Stimulated activated CD4-positive, alpha-beta T cell treated with anti-CD3 and anti-CD28 coated beads, Interleukin-4, amount 100 ng/mL, for 24 hours (primary cell): Measurements from ENCODE around the gene MBNL1.
A peak's percentile ranks its signal among the peaks of the same experiment; 100 is the strongest.

ENCODE experiments used
- DNase-seq: peaks from one replicate; pipeline ENCODE4 v3.0.0-alpha.2; 2020

The MBNL1 gene

GRCh38 chr3:152277198-152277597 lies 8.5 kb downstream of the MBNL1 start:
- DNase-seq: no peak

DNA sequence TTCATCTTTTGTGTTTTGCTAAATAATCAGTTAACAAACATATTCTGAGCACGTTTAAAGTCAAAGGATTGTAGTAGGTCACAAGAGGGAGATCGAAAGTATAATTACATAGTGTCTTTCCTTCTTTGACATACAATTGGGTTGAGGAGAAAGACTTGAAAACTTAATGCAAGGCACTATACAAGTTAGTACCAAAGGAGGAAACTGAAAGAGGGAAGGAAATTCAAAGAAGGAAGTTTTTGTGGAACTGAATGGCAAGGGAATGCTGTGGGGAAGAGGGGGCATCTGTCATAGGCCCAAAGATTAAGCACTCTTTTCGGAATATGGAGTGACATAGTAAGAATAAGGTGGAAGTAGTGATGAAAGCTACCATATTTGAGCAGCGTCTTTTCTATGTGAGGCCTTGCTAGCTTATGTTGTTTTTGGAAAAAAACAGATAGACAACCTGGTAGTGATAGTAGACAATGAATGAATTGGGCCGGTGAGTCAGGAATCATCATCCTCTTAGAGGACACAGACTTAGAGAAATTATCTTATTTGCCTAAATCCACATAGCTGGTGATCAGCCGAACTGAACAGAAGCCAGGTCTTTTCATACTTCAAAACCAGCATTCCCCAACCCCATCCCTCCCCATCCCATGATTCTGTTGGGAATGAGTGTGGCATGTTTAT lies 10.2 kb downstream of the MBNL1 start:
- DNase-seq: peak; percentile 44

GRCh38 chr3:152279479-152279878 lies 10.8 kb downstream of the MBNL1 start:
- no peak for DNase-seq

DNA sequence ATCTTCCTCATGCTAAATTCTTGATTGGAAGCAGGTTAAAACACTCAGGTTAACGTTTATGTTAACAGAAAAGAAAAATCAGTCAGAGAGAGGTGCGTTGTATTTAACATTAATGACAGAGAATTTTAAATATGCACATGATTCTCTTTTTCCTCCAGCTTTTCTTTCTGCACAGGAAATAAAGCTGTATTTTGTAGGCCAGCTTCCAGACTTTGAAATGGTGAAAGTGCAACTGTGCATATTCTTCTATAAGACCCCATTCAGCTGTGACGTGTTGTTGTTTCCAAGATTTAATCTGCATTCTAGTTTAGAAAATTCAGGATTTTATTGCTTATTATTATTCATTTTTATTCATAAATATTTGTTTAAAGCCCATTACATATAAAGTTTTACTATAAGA lies 11.8 kb downstream of the MBNL1 start:
- no peak for DNase-seq

DNA sequence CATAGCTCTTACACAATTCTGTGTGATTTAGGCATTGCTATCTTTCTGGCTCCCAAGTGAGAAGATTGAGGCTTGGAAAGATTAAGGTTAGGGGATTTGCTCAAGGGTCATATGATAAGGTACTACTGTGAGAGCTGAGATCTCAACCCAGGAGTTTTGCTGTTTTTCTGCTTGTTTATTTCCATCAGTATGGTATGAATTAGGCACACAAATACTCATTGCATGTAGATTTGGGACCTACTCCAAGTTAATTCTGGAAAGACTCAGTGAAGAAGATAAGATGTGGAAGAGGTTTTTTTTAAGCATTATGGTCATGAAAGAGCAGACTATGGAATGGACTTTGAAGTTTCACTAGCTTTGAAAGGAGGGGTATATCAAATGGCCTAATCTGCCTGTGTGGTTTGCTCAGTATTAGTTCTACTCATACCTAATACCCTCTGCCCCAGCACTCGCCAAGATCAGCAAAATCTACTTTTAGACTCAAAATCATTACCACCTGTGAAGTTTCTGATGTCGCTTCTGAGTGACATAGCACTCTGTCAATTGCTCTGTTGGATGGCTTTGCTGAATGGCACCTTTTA lies 12.5 kb downstream of the MBNL1 start:
- DNase-seq: no peak

GRCh38 chr3:152282813-152283212 lies 14.1 kb downstream of the MBNL1 start:
- DNase-seq: no peak

DNA sequence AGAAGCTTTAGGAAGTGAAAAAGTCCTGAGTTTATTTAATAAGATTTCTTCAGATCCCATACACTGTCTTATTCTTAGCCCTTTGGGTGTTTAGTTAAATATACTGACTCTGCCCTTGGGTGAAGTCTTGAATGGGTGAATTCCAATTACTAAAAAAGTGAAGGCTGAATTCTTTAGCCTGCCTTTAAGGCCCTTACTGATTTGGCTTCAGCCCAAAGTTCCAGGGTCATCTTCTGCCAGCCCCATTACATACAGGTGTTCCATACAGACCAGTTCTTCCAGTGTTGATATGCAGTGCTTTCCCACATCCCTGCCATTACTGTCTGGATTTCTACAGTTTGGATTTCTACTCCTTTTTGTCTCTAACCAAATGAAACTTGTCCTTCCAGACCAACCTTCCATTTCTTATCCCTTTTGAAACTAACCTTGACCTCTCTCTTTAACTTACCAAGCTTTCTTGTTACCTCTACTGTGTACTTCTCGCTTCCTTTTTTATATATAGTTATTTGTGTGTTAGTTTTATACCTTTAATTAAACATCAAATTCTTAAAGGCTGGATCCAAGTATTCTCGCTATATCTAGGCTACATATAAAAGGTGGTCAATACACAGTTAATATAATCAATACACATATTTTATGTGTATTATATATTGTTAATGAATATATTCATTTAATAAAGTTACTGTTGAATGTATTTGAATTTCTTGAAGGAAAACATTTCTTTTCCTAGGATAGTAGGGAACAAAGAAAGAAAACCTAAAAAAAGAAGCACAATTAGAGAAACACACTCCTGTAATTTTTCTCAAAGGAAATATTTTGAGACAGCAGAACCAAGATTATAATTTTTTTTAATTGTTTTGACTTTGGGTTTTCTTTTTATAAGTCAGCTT lies 15.0 kb downstream of the MBNL1 start:
- DNase-seq: no peak

DNA sequence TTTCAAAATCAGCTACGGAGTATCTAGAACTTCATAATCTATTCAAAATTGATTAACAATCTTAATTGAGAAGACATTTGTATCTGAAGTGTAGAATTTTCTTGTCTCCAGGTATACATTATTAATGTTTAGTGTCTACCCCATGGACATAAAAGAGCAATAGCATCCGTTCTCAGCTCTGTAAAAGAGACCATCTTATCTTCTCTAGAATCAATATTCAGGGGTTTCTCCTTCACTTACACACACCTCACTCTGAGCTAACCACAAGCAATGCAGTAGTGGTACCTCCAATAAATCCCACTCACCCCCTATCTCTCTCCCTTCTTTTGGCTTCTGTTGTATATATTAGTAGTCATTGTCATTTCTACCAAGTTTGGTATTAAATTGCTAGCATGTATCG lies 16.2 kb downstream of the MBNL1 start:
- DNase-seq: no peak

DNA sequence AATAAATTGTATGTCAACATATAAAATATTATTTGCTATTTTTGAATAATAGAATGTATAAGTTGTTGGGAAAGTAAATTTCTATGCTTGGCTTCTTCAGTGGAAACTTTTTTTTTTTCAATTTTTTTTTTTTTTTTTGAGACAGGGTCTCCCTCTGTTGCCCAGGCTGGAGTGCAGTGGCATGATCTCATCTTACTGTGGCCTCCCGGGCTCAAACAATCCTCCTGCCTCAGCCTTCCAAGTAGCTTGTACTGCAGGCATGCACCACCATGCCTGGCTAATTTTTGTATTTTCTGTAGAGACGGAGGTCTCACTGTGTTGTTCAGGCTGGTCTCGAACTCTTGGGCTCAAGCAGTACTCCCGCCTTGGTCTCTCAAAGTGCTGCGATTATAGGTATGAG lies 16.8 kb downstream of the MBNL1 start:
- no peak for DNase-seq

DNA sequence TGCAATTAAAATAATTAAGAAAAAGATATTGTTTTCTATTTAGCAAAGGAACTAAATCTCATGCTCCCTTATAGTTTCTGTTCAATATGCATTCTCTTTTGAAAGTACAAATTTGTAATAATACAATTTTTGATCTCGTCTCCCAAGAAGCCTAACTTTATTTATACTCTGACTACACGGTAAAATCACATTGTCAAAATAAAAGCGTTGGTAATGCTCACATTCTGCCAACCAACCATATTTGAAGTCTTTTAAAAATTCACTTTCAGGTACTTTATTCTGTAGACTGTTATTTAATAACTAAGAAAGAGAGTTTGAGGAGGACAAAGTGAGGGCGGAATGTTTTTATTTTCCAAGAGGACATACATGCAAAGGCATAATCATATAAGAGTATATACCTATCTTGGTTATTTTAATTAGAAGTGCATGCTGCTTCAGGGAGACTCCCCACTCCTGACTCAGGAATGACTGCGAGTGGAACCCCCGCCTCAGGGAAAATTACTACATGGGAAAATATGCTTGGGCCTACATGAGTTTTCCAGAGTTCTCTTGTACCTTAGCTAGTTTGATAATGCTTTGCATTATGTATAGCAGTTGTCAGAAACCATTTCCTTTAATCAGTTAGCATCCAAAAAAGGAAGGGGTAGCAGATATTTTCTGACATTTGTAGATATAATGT lies 19.3 kb downstream of the MBNL1 start:
- no peak for DNase-seq

- DNase-seq: no peak
Measured at GRCh38 chr3:152288681-152289080, 20.0 kb downstream of the MBNL1 start.

GRCh38 chr3:152289708-152290107 lies 21.0 kb downstream of the MBNL1 start:
- no peak for DNase-seq

- DNase-seq: no peak
Measured at GRCh38 chr3:152290374-152290773, 21.6 kb downstream of the MBNL1 start.

DNA sequence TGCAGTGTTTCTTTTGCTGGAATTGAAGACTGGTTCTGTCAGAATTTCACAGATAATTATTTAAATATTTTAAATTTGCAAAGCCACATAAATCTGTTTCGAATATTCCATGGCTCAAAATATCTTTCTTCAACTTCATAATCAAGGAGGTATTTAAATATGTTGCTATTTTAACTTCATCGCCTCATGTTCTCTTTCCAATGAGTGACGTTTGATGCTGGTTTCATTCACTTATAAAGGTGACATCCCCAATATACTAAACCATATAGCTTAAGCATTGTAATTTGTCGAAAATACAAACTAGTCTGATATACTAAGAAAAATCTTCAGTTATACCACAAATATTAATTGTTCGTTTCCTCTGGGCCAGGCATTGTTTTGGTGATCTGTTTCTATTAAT lies 22.5 kb downstream of the MBNL1 start:
- DNase-seq: no peak

- DNase-seq: no peak
Measured at GRCh38 chr3:152291649-152292066, 22.9 kb downstream of the MBNL1 start.

DNA sequence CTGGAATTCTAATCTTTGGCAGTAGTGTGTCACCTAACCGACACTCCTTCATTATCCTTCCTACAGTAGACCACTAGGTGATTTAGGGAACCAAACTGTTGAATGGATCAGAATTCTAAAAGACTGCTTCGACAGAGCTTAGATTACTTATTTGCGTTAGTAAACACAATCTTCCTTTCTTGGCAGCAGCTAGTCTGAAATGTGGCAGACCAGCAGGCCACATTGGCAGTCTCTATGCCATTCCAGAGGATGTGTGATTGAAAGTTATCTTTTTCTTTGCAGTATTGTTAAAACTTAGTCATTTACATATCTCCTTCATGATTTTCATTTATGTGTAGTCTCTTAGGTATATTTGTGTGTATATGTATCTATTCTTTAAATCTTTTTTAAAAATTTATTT lies 23.6 kb downstream of the MBNL1 start:
- DNase-seq: no peak

- DNase-seq: no peak
Measured at GRCh38 chr3:152293347-152294006, 24.7 kb downstream of the MBNL1 start.

DNA sequence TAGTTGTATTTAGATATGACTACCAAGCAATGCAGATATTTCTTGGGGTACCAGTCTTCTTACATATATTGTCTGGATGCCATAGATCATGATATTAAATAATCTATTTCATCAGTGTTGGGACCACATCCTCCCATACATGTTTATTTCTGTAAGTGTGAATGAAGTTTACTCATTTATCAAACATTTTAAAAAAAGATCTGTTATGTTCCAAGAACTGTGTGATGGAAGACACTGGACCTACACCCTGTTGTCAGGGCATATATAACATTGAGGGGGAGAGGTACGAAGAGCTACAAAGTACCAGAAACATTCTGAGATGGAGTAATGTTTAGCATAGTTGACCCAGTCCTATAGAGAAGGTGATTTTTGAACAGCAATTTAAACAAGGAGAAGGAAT lies 26.6 kb downstream of the MBNL1 start:
- DNase-seq: no peak

DNA sequence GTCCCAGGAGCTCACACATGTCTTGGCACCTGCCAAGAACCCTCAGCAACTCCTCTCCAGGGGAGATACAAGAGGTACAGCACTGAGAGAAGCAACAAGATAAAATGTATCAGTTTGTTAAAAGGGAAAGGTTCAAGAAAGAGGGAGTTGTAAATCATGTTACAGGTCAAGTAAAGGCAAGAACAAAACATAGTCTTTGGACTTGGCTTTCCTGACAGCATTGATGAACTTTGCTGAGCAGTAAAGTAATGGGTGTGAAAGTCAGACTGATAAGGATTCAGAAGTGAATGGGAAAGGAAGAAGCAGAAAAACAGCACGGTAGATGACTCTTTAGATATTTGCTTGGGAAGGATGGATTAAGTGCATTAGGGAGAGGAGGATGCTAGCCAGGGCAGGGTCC lies 27.1 kb downstream of the MBNL1 start:
- DNase-seq: no peak

DNA sequence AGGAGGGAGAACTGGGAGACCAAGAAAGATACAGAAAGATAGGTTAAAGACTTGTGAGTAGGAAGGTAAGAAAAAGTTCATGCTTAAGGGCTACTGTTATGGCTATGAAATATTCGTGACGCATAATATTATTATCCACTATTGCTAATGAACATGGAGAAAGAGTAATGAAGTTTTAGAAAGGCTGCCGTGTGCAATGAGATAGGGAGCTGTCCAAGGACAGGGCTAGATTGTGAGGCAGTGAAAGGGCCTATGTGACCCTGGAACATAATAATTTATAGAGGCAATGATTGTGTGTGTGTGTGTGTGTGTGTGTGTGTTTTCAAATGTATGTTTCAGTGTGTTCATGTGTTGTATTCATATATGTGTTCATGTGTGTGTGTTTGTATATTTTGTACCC lies 27.7 kb downstream of the MBNL1 start:
- DNase-seq: no peak

GRCh38 chr3:152296971-152297370 lies 28.2 kb downstream of the MBNL1 start:
- no peak for DNase-seq

DNA sequence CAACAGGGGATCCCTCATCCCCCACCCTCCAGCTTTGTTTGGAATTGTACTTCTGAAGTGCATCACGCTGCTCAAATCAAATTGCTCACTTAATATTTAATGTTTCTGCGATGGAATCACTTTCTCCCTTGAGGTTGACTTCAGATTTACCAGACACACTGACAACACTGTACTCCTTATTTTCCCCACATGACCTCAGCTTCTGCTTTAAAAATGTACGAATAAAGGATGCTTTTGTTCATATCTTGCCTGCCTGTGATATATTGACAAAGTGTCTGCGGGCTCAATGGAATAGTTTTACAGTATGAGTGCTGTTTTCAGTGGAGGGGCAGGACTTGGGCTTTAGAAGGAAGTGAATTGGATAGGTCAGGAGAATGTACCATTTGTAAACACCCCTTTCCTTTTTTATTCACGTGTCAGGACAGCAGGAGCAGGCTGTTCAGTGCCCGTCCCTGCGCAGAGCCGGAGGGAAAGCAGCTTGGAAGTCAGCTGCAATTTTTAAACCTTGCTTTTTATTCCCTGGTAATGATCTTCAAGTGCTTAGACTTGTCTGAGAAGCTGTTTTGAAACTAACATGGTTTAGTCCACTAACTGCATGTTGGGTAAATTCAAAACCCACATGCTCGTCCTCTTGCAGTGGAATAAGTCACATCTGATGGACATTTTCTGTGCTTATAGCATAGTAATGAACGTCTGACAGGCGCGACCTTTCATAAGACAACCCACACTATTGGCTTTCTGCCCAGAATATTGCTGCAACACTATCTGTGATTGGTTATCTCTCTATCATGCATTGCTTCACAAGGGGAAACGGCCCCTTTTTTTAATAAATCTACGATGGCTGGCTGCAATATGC lies 29.9 kb downstream of the MBNL1 start:
- peak; percentile 75 for DNase-seq
